Smooth muscle cell (in vitro differentiated cells): Measurements from ENCODE around the gene ADAMTS18. TPM values are rescaled to one million over a fixed set of nuclear protein-coding genes. Genes with fewer than 3 reads are reported as not detected.

Experiments
- DNase-seq: peaks from one replicate; lab custom pipeline; 2025; ENCODE audit not compliant: unreplicated experiment; lab: John Stamatoyannopoulos, UW
- H2AFZ ChIP-seq: fragments of 200-600 bp; sonication (generic); 2 replicates; pipeline ENCODE4 v1.6.0; 2016; ENCODE audit warnings: antibody characterized with exemption, low read depth, mild to moderate bottlenecking
- H3F3A ChIP-seq: fragments of 200-600 bp; sonication (generic); 2 replicates; pipeline ENCODE4 v1.6.0; 2017; ENCODE audit warnings: antibody characterized with exemption, low read depth
- H3K27ac ChIP-seq: fragments of 200-600 bp; sonication (generic); 2 replicates; pipeline ENCODE4 v1.5.1; 2016; ENCODE audit warnings: low read depth, mild to moderate bottlenecking
- H3K27me3 ChIP-seq: fragments of 200-600 bp; sonication (generic); 2 replicates; pipeline ENCODE4 v1.6.1; 2016; ENCODE audit warnings: low read depth, mild to moderate bottlenecking
- H3K36me3 ChIP-seq: fragments of 200-600 bp; sonication (generic); 2 replicates; pipeline ENCODE4 v1.5.1; 2016; ENCODE audit warnings: low read depth
- H3K4me1 ChIP-seq: fragments of 200-600 bp; sonication (generic); 2 replicates; pipeline ENCODE4 v1.5.1; 2016; ENCODE audit warnings: low read depth
- H3K4me2 ChIP-seq: fragments of 200-600 bp; sonication (generic); 2 replicates; pipeline ENCODE4 v1.6.0; 2016; ENCODE audit warnings: mild to moderate bottlenecking
- H3K4me3 ChIP-seq: fragments of 200-600 bp; sonication (generic); 2 replicates; pipeline ENCODE4 v1.5.1; 2016; ENCODE audit warnings: mild to moderate bottlenecking
- H3K79me2 ChIP-seq: fragments of 200-600 bp; sonication (generic); 2 replicates; pipeline ENCODE4 v1.6.0; 2016; ENCODE audit warnings: low read depth, mild to moderate bottlenecking
- H3K9ac ChIP-seq: fragments of 200-600 bp; sonication (generic); 2 replicates; pipeline ENCODE4 v1.6.0; 2016; ENCODE audit warnings: low read depth
- H3K9me3 ChIP-seq: fragments of 200-600 bp; sonication (generic); replicated peaks from 2 replicates; pipeline ENCODE4 v1.5.1; 2016; ENCODE audit warnings: low read depth
- H4K20me1 ChIP-seq: fragments of 200-600 bp; sonication (generic); 2 replicates; pipeline ENCODE4 v1.6.0; 2016; ENCODE audit warnings: low read depth
- WGBS: methylation state at CpG from one replicate; pipeline ENCODE4 v1.1.7; 2016; ENCODE audit warnings: low lambda C conversion rate; 5-methylcytosine and 5-hydroxymethylcytosine counted together
- polyA plus RNA-seq: library from polyadenylated mRNA; unstranded; fragments of >200 nt; fragmentation: Nextera tagmentation; extraction: Ambion mirVana; gene quantifications from 2 replicates; pipeline ENCODE4 v1.2.1, GENCODE V29; 2016
- total RNA-seq: library from RNA; depleted of rRNA; stranded (reverse); fragments of >200 nt; gene quantifications from 2 replicates; pipeline ENCODE4 v1.2.3, GENCODE V29; 2014
- TF ChIP-seq, protein P1 (sequence below): fragments of 200-600 bp; sonication (generic); IDR thresholded peaks from 2 replicates; pipeline ENCODE4 v1.5.1; 2017; ENCODE audit warnings: borderline replicate concordance, mild to moderate bottlenecking, antibody characterized with exemption; ENCODE audit not compliant: insufficient read depth, poor library complexity, severe bottlenecking

ADAMTS18 gene
- total and polyA plus RNA-seq, 2 experiments from 2014 or later: 0.05 to 4.4 TPM

DNA sequence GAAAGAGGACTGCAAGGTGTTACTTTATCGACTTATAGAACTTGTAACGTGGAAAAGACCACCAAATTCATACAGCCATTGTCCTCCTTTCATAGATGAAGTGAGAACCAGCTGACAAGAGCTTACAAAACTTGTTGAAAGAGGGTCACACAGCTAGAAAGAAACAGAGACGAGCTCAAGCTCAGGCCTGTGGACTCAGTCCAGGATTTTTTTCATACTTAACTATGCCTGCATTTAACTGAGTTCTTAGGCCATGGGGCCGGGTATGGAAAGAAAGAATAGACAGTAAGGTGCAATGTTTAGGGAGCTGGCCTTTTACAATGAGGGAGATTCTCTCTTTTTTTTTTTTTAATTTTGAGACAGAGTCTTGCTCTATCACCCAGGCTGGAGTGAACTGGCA, 106.1 kb downstream of the ADAMTS18 start:
- Histone ChIP-seq H3K27ac (no peak overlapping the region), H3K27me3 (no peaks in the 10 kb centered on the region), H3K4me1 (peaks cover 13% of the 10 kb centered on the region), H4K20me1 (no peaks in the 10 kb centered on the region), H3K4me2 (no peak overlapping the region), H3K79me2 (no peaks in the 10 kb centered on the region), H3K9me3 (no peaks in the 10 kb centered on the region), H3K36me3 (no peaks in the 10 kb centered on the region), H3K9ac (no peak overlapping the region), H2AFZ (no peak overlapping the region), H3F3A (no peaks in the 10 kb centered on the region), H3K4me3 (no peak overlapping the region)
- TF ChIP-seq, protein P1, sequence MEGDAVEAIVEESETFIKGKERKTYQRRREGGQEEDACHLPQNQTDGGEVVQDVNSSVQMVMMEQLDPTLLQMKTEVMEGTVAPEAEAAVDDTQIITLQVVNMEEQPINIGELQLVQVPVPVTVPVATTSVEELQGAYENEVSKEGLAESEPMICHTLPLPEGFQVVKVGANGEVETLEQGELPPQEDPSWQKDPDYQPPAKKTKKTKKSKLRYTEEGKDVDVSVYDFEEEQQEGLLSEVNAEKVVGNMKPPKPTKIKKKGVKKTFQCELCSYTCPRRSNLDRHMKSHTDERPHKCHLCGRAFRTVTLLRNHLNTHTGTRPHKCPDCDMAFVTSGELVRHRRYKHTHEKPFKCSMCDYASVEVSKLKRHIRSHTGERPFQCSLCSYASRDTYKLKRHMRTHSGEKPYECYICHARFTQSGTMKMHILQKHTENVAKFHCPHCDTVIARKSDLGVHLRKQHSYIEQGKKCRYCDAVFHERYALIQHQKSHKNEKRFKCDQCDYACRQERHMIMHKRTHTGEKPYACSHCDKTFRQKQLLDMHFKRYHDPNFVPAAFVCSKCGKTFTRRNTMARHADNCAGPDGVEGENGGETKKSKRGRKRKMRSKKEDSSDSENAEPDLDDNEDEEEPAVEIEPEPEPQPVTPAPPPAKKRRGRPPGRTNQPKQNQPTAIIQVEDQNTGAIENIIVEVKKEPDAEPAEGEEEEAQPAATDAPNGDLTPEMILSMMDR: no peak
- WGBS: 90% methylated on average over 4 of the region's 4 CpGs
- DNase-seq: no peak

DNA sequence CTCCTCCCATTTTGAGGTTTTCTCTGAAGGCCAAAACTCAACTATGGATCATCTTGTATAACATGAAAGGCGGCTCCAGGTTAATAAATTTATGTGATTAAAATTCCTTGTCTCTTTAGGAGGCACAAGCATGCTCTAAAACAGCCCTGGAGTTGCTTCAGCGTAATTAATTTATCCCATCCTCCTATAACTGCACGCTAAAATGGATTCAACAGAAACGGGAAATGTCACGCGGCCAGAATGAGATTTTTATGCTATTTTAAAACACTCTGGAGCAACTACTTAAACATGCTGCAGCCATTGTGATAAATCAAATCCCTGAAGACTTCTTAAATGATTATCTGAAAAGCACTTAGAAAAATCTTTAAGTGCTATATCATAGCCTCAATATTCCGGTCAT, 106.6 kb downstream of the ADAMTS18 start:
- DNase-seq: no peak
- Histone ChIP-seq H4K20me1 (no peaks in the 10 kb centered on the region), H3K36me3 (no peaks in the 10 kb centered on the region), H2AFZ (no peak overlapping the region), H3K79me2 (no peaks in the 10 kb centered on the region), H3K4me2 (no peak overlapping the region), H3K4me1 (peaks cover 13% of the 10 kb centered on the region), H3K4me3 (no peak overlapping the region), H3K27me3 (no peaks in the 10 kb centered on the region), H3K9ac (no peak overlapping the region), H3K9me3 (no peaks in the 10 kb centered on the region), H3K27ac (no peak overlapping the region), H3F3A (no peaks in the 10 kb centered on the region)
- TF ChIP-seq, protein P1: no peak
- WGBS: 94% methylated on average over 7 of the region's 7 CpGs

DNA sequence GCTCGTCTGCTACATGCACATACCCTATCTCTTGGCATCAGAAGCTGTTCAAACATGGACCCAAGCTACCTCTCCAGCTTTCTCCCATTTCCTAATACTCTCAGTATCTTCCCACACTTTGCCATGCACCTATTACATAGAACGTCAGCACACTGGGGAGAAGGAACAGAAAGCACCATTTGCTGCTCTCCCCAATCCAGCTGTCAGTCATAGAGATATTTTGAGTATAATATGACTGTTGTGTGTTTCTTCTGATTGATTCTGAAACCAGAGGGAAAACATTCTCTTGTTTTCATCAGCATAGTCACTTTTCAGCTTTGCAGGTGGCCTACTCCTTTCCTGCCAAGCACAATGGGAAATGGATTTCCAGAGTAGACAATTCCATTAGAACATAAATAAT, 107.1 kb downstream of the ADAMTS18 start:
- no peak overlapping the region for H2AFZ ChIP-seq
- H3K9me3 ChIP-seq: no peaks in the 10 kb centered on the region
- H3K79me2 ChIP-seq: no peaks in the 10 kb centered on the region
- H3K27ac ChIP-seq: no peak overlapping the region
- no peaks in the 10 kb centered on the region for H3K36me3 ChIP-seq
- 89% methylated on average over 2 of the region's 2 CpGs for WGBS
- DNase-seq: no peak
- TF ChIP-seq, protein P1: no peak
- no peak overlapping the region for H3K4me3 ChIP-seq
- no peak overlapping the region for H3K9ac ChIP-seq
- no peaks in the 10 kb centered on the region for H3F3A ChIP-seq
- H3K4me1 ChIP-seq: peaks cover 13% of the 10 kb centered on the region
- no peaks in the 10 kb centered on the region for H3K27me3 ChIP-seq
- no peaks in the 10 kb centered on the region for H4K20me1 ChIP-seq
- H3K4me2 ChIP-seq: no peak overlapping the region

DNA sequence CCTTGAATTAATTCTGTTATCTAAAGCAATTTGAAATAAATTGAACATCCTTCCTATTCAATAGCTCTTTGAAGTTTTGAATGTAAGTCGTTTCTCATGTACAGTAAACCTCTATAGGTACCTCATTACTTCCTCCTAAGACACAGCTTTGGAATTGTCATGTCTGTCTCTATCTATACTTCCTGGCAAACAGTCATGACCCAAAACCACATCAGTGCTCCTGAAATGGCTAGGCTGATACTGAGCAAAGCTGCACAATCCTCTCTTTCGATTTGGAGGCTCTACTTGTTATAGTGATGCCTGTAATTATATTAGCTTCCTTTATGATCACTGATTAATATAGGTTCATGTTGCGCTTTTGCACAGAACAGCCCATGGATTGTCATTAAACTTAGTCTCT, 110.1 kb downstream of the ADAMTS18 start:
- Histone ChIP-seq H3K9me3 (no peaks in the 10 kb centered on the region), H3K36me3 (no peaks in the 10 kb centered on the region), H3K9ac (no peak overlapping the region), H3K4me1 (peaks cover 2% of the 10 kb centered on the region), H4K20me1 (no peaks in the 10 kb centered on the region), H2AFZ (no peak overlapping the region), H3K79me2 (no peaks in the 10 kb centered on the region), H3K27ac (no peak overlapping the region), H3K4me3 (no peak overlapping the region), H3K27me3 (no peaks in the 10 kb centered on the region), H3K4me2 (no peak overlapping the region), H3F3A (no peaks in the 10 kb centered on the region)
- DNase-seq: no peak
- 57% methylated on average over 3 of the region's 3 CpGs for WGBS
- TF ChIP-seq, protein P1: no peak
